Adrenal gland (tissue), 5 donors: Measurements from ENCODE around the gene GPAT2.
"Not testable (repeated sequence)": the region's sequence is repeated elsewhere in the genome, so short reads cannot be mapped to it uniquely, and the experiment has no call there.

Experiments used
- CTCF ChIP-seq, 6 experiments: fragments of 450-650 bp in 4 of 6; fragments of 200-600 bp in 2 of 6; sonication (generic) in 1 of 6; IDR thresholded peaks; 1 replicate in 5 of 6; 2 replicates in 1 of 6; pipeline versions ENCODE4 v1.5.1 to v1.8.0; 2016 to 2021; ENCODE audit warnings: antibody characterized with exemption in 6 of 6, mild to moderate bottlenecking in 2 of 6, moderate library complexity in 1 of 6
- POLR2A ChIP-seq, 2 donors: fragments of 450-650 bp; IDR thresholded peaks; one replicate each; pipeline ENCODE4 v1.6.1; 2017; ENCODE audit warnings: antibody characterized with exemption in 2 of 2, mild to moderate bottlenecking in 2 of 2, moderate library complexity in 1 of 2
- donor health status: DM: no; HTN: no; CAD: no.

GRCh38 chr2:96061197-96061817 lies 26.6 kb upstream of the GPAT2 start:
- not testable (repeated sequence) for TF ChIP-seq CTCF, POLR2A (IDR thresholded peaks at IDR 0.05)
